Liver (tissue), 9 donors: ENCODE results near the gene DNAH10. TPM values are rescaled to one million over a fixed set of nuclear protein-coding genes. Genes with fewer than 3 reads are reported as not detected.

Source experiments
- DNase-seq: peaks from one replicate; pipeline ENCODE4 v3.0.0-alpha.2; 2017; ENCODE audit warnings: low spot score
- H3K27ac ChIP-seq, 2 donors: one replicate each; pipeline ENCODE4 v1.7.0; 2013; ENCODE audit warnings: inconsistent platforms in 2 of 2, low read length in 2 of 2, control low read depth in 1 of 2, low read depth in 1 of 2, mild to moderate bottlenecking in 1 of 2
- H3K27me3 ChIP-seq, 4 donors: one replicate each; pipeline versions ENCODE4 v1.6.1 to v1.7.0; 2013; ENCODE audit warnings: low read length in 3 of 4, inconsistent platforms in 1 of 4, mild to moderate bottlenecking in 1 of 4, moderate library complexity in 1 of 4; ENCODE audit not compliant: control insufficient read depth in 4 of 4, insufficient read depth in 4 of 4
- H3K36me3 ChIP-seq, 4 donors: one replicate each; pipeline versions ENCODE4 v1.6.1 to v1.7.0; 2013; ENCODE audit warnings: low read length in 3 of 4, mild to moderate bottlenecking in 3 of 4, low read depth in 1 of 4, moderate library complexity in 1 of 4; ENCODE audit not compliant: control insufficient read depth in 4 of 4, insufficient read depth in 3 of 4
- H3K4me1 ChIP-seq, 4 donors: one replicate each; pipeline versions ENCODE4 v1.6.1 to v1.7.0; 2013; ENCODE audit warnings: low read length in 3 of 4, mild to moderate bottlenecking in 3 of 4, moderate library complexity in 1 of 4; ENCODE audit not compliant: control insufficient read depth in 4 of 4, insufficient read depth in 4 of 4
- H3K4me3 ChIP-seq, 3 donors: one replicate each; pipeline versions ENCODE4 v1.6.1 to v1.7.0; 2013; ENCODE audit warnings: low read length in 3 of 3, control low read depth in 1 of 3, low read depth in 1 of 3, mild to moderate bottlenecking in 1 of 3
- H3K9ac ChIP-seq, 2 donors: one replicate each; pipeline ENCODE4 v1.7.0; 2013; ENCODE audit warnings: low read length in 2 of 2, mild to moderate bottlenecking in 2 of 2, moderate library complexity in 2 of 2, control low read depth in 1 of 2, low read depth in 1 of 2
- H3K9me3 ChIP-seq, 4 donors: one replicate each; pipeline versions ENCODE4 v1.6.1 to v1.7.0; 2013; ENCODE audit warnings: low read length in 3 of 4; ENCODE audit not compliant: control insufficient read depth in 4 of 4
- CTCF ChIP-seq: fragments of 150-350 bp; IDR thresholded peaks from 2 replicates; pipeline ENCODE4 v1.5.1; 2017; ENCODE audit warnings: improper control_type of control experiment, low read depth, low read length; ENCODE audit not compliant: missing input control
- EGR1 ChIP-seq, 2 donors: IDR thresholded peaks; 2 replicates each; pipeline ENCODE4 v1.6.1; 2016 to 2018; ENCODE audit warnings: antibody characterized with exemption in 2 of 2, low read depth in 2 of 2
- FOXA2 ChIP-seq: IDR thresholded peaks from 2 replicates; pipeline ENCODE4 v1.6.1; 2016; ENCODE audit warnings: antibody characterized with exemption
- GABPA ChIP-seq, 2 donors: IDR thresholded peaks in 1 of 2; conservative IDR thresholded peaks in 1 of 2; 2 replicates each; pipeline ENCODE4 v1.6.1; 2016; ENCODE audit warnings: antibody characterized with exemption in 2 of 2, mild to moderate bottlenecking in 1 of 2, moderate library complexity in 1 of 2
- HNF4A ChIP-seq, 2 donors: conservative IDR thresholded peaks; 2 replicates each; pipeline ENCODE4 v1.6.1; 2016; ENCODE audit warnings: antibody characterized with exemption in 2 of 2, mild to moderate bottlenecking in 2 of 2
- REST ChIP-seq: IDR thresholded peaks from 2 replicates; pipeline ENCODE4 v1.6.1; 2016; ENCODE audit warnings: antibody characterized with exemption, mild to moderate bottlenecking
- SP1 ChIP-seq: IDR thresholded peaks from 2 replicates; pipeline ENCODE4 v1.6.1; 2018; ENCODE audit warnings: antibody characterized with exemption, mild to moderate bottlenecking
- YY1 ChIP-seq: IDR thresholded peaks from 2 replicates; pipeline ENCODE4 v1.6.1; 2016; ENCODE audit warnings: antibody characterized with exemption, mild to moderate bottlenecking
- ZBTB33 ChIP-seq: IDR thresholded peaks from 2 replicates; pipeline ENCODE4 v1.6.1; 2016; ENCODE audit warnings: antibody characterized with exemption
- WGBS: extraction: QIAGEN DNeasy Blood & Tissue Kit; methylation state at CpG from one replicate; pipeline ENCODE4 v1.1.7; 2013; 5-methylcytosine and 5-hydroxymethylcytosine counted together
- polyA plus RNA-seq, 2 donors: library from polyadenylated mRNA; stranded (reverse) in 1 of 2; unstranded in 1 of 2; fragments of 200-250 nt in 1 of 2; fragments of >200 nt in 1 of 2; fragmentation: Nextera tagmentation in 1 of 2; extraction: Ambion mirVana in 1 of 2; gene quantifications; one replicate each; pipeline versions ENCODE4 v1.2.1 to v1.2.3, GENCODE V29; 2013 to 2015
- total RNA-seq, 2 donors: library from RNA; depleted of rRNA; stranded (reverse); fragments of >200 nt; gene quantifications; one replicate each; pipeline ENCODE4 v1.2.3, GENCODE V29; 2014
- donor health status: healthy.
- donor health status: healthy.
- donor health status: healthy.
- donor health status: healthy.
- donor health status: healthy.

Gene DNAH10
- total and polyA plus RNA-seq, 4 donors, result 0.05 to 0.47 (median 0.07) TPM

GRCh38 chr12:123972457-123973401 is 210.6 kb downstream of the DNAH10 start, which contains the start of the genes CCDC92 and ZNF664:
CCDC92 (minus strand) TSS chr12:123972831; CDS start chr12:123944305, 28,526 bp downstream.
ZNF664 (plus strand) TSS chr12:123973215; CDS start chr12:124012145, 38,930 bp downstream.
- WGBS, result 6% methylated on average over 137 of the region's 138 CpGs

GRCh38 chr12:123973552-123974341 is 211.6 kb downstream of the DNAH10 start:
- peaks cover 0 to 24% (median 16%) of the 10 kb centered on the region in 4 donors for H3K4me1 ChIP-seq
- TF ChIP-seq EGR1 (IDR thresholded peaks at IDR 0.05; ENCODE audit: low read depth in 2 of 2) (no peak), ZBTB33 (no peak), CTCF (no peak), FOXA2 (no peak), REST (peak; percentile 65), GABPA (IDR thresholded peaks at IDR 0.05 in 1 of 2, conservative IDR thresholded peaks at IDR 0.05 in 1 of 2) (no peak), HNF4A (conservative IDR thresholded peaks at IDR 0.05) (no peak), YY1 (peak; percentile 65)
- DNase-seq, result peak; percentile 41
- peak overlapping the region; percentile 67 to 100 (median 87) for H3K4me3 ChIP-seq
- H3K36me3 ChIP-seq, result no peaks in the 10 kb centered on the region
- 8% methylated on average over 69 of the region's 69 CpGs for WGBS
- no peaks in the 10 kb centered on the region for H3K27me3 ChIP-seq
- peak overlapping the region in 1 of 2 donors; percentile 36 for H3K9ac ChIP-seq
- H3K9me3 ChIP-seq, result no peaks in the 10 kb centered on the region
- peak overlapping the region in 1 of 2 donors; percentile 54 for H3K27ac ChIP-seq

More at GRCh38 chr12:123972457-123973401, 210.6 kb downstream of the DNAH10 start, which contains the start of the genes CCDC92 and ZNF664:
- Histone ChIP-seq H3K27ac (peak within 1 kb of the TSS; percentile 82 to 92), H3K4me1 (peaks cover 0 to 24% (median 16%) of the 10 kb centered on the region in 4 donors), H3K9me3 (no peaks in the 10 kb centered on the region), H3K9ac (peak within 1 kb of the TSS; percentile 74 to 76), H3K4me3 (peak within 1 kb of the TSS; percentile 83 to 100 (median 89)), H3K27me3 (no peaks in the 10 kb centered on the region), H3K36me3 (no peaks in the 10 kb centered on the region)
- peak; percentile 87 for DNase-seq
- TF ChIP-seq SP1 (no peak), EGR1 (IDR thresholded peaks at IDR 0.05; ENCODE audit: low read depth in 2 of 2) (peak; percentile 16 to 35), CTCF (peak; percentile 37)
